LNCAP (cell line): ENCODE data around the gene TGFBR3L.

Source experiments
- CTCF ChIP-seq: fragments of 450-650 bp; IDR thresholded peaks from 2 replicates; pipeline ENCODE4 v1.5.1; 2017; ENCODE audit warnings: mild to moderate bottlenecking

The TGFBR3L gene

DNA sequence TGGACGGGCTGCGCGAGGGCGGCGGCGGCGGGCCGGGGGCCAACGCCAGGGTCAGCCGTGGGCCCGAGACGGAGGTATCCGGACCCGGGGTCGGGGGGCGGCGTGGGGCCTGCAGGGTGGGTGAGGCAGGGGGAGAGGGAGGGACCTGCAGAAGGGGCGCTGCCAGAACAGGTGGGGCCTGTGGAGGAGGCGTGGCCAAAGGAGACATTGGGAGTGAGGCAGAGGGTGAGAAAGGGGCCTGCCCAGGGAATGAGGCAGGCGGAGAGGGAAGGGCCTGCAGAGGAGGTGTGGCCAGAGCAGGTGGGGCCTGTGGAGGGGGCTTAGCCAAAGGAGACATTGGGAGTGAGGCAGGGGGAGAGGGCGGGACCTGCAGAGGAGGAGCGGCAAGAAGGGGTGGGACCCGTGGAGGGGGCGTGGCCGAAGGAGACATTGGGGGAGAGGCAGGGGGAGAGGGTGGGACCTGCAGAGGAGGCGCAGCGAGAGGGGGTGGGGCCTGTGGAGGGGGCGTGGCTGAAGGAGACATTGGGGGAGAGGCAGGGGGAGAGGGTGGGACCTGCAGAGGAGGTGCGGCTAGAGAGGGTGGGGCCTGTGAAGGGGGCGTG lies 44.6 kb upstream of the TGFBR3L start:
- no peak for TF ChIP-seq CTCF

DNA sequence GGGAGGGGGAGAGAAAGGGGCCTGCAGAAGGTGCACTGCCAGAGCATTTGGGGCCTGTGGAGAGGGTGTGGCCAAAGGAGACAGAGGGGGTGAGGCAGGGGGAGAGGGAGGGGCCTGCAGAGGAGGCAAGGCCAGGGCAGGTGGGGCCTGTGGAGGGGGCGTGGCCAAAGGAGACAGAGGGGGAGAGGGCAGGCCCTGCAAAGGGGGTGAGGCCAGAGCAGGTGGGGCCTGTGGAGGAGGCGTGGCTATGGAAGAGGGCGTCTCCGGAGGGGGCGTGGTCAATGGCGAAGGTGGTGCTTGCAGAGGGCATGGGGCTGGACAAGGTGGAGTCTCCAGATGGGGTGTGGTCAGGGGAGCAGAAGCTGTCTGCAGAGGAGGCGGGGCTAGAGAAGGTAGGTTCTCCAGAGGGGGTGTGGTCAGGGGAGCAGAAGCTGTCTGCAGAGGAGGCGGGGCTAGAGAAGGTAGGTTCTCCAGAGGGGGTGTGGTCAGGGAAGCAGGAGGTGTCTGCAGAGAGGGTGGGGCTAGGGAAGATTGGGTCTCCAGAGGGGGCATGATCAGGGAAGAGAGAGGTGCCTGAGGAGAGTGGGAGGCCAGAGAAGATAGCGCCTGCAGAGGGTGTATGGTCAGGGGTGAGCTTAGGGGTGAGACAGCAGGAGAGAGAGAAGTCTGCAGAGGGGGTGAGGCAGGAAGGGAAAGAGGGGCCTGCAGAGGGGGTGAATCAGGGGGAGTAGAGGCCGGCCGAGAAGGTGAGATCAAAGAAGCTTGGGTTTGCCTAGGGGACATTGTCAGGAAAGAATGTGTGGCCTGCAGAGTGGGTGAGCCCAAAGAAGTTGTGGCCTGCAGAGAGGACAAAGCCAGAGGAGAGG lies 43.8 kb upstream of the TGFBR3L start:
- TF ChIP-seq CTCF: no peak

GRCh38 chr19:7871437-7872305 lies 43.0 kb upstream of the TGFBR3L start:
- TF ChIP-seq CTCF: no peak

GRCh38 chr19:7872306-7873204 lies 42.1 kb upstream of the TGFBR3L start:
- TF ChIP-seq CTCF: no peak

- no peak for TF ChIP-seq CTCF
Measured at GRCh38 chr19:7873304-7874075, 41.1 kb upstream of the TGFBR3L start.

DNA sequence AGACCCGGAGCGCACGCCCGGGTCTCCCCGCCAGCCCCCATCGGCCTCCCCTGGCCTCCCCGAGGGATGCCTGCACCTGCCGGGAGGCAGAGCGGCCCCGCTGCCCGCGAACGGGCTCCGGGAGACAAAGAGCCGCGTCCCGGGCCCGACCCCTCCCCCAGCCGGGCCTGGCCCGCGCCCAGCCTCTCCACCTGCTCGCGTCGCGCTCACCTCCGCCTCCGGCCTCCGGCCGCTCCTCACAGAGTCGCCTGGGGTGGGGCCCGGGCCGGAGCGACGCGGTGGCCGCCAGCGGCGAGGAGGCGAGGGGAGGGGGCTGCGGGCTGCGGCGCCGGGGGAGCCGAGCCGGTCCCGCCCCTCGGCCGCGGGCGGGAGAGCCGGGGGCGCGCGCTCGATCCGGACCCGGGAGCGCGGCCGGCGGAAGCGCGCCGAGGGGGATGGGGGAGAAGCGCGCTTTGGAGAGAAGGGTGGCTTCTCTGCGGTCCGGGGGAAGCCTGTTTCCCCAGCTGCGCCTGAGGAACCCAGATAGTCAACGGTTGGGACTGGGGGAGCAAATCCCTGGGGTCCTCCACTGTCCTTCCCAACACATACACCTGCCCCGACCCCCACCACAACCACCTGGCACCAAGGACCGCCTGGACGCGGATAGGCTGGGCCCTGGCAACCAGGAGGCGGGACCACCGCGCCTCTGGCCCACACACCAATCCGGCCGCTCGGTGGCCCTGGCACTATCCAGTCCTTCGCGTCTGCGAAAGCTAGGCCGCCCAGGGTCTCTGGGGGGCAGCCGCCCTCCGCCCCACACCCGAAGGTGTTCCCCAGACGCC lies 40.3 kb upstream of the TGFBR3L start, which contains the start of gene PRR36:
Gene PRR36, minus strand, starts transcription at position 315 of the 821 bp plus-strand sequence. CDS start 701 bp downstream, outside the sequence.
- no peak for TF ChIP-seq CTCF
